ENCODE data around the gene HOXA10.

The HOXA10 gene

GRCh38 chr7:27133409-27134231 is 40.5 kb downstream of the HOXA10 start:
- H3K27ac Mint-ChIP-seq, result no peak overlapping the region
- H3K36me3 Mint-ChIP-seq, result no peaks in the 10 kb centered on the region
- H3K4me1 Mint-ChIP-seq, result peaks cover 16% of the 10 kb centered on the region
- no peaks in the 10 kb centered on the region for H3K9me3 Mint-ChIP-seq
- H3K27me3 Mint-ChIP-seq, result peaks cover 62% of the 10 kb centered on the region
- CTCF ChIA-PET, result no interaction called here
- DNase-seq, result no peak
- no peak overlapping the region for H3K4me3 Mint-ChIP-seq

GRCh38 chr7:27132978-27133377 is 41.1 kb downstream of the HOXA10 start:
- no peaks in the 10 kb centered on the region for H3K9me3 Mint-ChIP-seq
- H3K27me3 Mint-ChIP-seq, result peaks cover 60% of the 10 kb centered on the region
- CTCF ChIA-PET, result no interaction called here

GRCh38 chr7:27132214-27132613 is 41.9 kb downstream of the HOXA10 start:
- H3K4me3 Mint-ChIP-seq, result no peak overlapping the region
- no peaks in the 10 kb centered on the region for H3K9me3 Mint-ChIP-seq
- no peaks in the 10 kb centered on the region for H3K36me3 Mint-ChIP-seq
- peaks cover 54% of the 10 kb centered on the region for H3K27me3 Mint-ChIP-seq
- peaks cover 16% of the 10 kb centered on the region for H3K4me1 Mint-ChIP-seq
- no peak for DNase-seq
- H3K27ac Mint-ChIP-seq, result no peak overlapping the region
- CTCF ChIA-PET, result no interaction called here

More at GRCh38 chr7:27132978-27133377, 41.1 kb downstream of the HOXA10 start:
- no peak for DNase-seq
- Mint-ChIP-seq H3K4me1 (peaks cover 16% of the 10 kb centered on the region), H3K4me3 (no peak overlapping the region), H3K36me3 (no peaks in the 10 kb centered on the region), H3K27ac (no peak overlapping the region)

- H3K4me3 Mint-ChIP-seq, result peak overlapping the region; percentile 43
- DNase-seq, result no peak
- no peaks in the 10 kb centered on the region for H3K36me3 Mint-ChIP-seq
- peaks cover 50% of the 10 kb centered on the region for H3K27me3 Mint-ChIP-seq
- no peaks in the 10 kb centered on the region for H3K9me3 Mint-ChIP-seq
- no peak overlapping the region for H3K27ac Mint-ChIP-seq
- peaks cover 16% of the 10 kb centered on the region for H3K4me1 Mint-ChIP-seq
- CTCF ChIA-PET, result no interaction called here
Measured at GRCh38 chr7:27131390-27131819, 42.7 kb downstream of the HOXA10 start.

GRCh38 chr7:27130540-27131389 is 43.4 kb downstream of the HOXA10 start, which contains the start of gene HOXA4:
Gene HOXA4, minus strand, starts transcription at chr7:27130757. Its CDS starts 24 bp downstream, at chr7:27130733.
- CTCF ChIA-PET, result no interaction called here
- Mint-ChIP-seq H3K4me1 (peaks cover 16% of the 10 kb centered on the region), H3K4me3 (peak within 1 kb of the TSS; percentile 43), H3K36me3 (no peaks in the 10 kb centered on the region), H3K9me3 (no peaks in the 10 kb centered on the region), H3K27me3 (peaks cover 44% of the 10 kb centered on the region), H3K27ac (no peak within 1 kb of the TSS)
- DNase-seq, result peak; percentile 62

- H3K27me3 Mint-ChIP-seq, result peaks cover 44% of the 10 kb centered on the region
- H3K4me1 Mint-ChIP-seq, result peaks cover 12% of the 10 kb centered on the region
- no peaks in the 10 kb centered on the region for H3K36me3 Mint-ChIP-seq
- no peak overlapping the region for H3K27ac Mint-ChIP-seq
- DNase-seq, result no peak
- no peak overlapping the region for H3K4me3 Mint-ChIP-seq
- CTCF ChIA-PET, result interaction anchor here (1.6 kb wide), 1 partner anchor 20 kb away, joined by 4 read pairs; no protein-coding TSS in a partner anchor
- no peaks in the 10 kb centered on the region for H3K9me3 Mint-ChIP-seq
Measured at GRCh38 chr7:27129729-27130539, 44.2 kb downstream of the HOXA10 start.

- Mint-ChIP-seq H3K27ac (no peak overlapping the region), H3K4me3 (no peak overlapping the region)
Measured at GRCh38 chr7:27128776-27129728, 45.1 kb downstream of the HOXA10 start.

GRCh38 chr7:27128034-27128433 is 46.1 kb downstream of the HOXA10 start:
- no peak for DNase-seq
- H3K27ac Mint-ChIP-seq, result no peak overlapping the region
- no peaks in the 10 kb centered on the region for H3K9me3 Mint-ChIP-seq
- H3K4me3 Mint-ChIP-seq, result no peak overlapping the region
- H3K36me3 Mint-ChIP-seq, result no peaks in the 10 kb centered on the region
- CTCF ChIA-PET, result interaction anchor here (1.3 to 1.6 kb wide), 2 partner anchors 8 to 22 kb away, joined by 3 to 4 read pairs; no protein-coding TSS in a partner anchor
- no peaks in the 10 kb centered on the region for H3K4me1 Mint-ChIP-seq
- peaks cover 35% of the 10 kb centered on the region for H3K27me3 Mint-ChIP-seq

More at GRCh38 chr7:27128776-27129728, 45.1 kb downstream of the HOXA10 start:
- Mint-ChIP-seq H3K4me1 (peaks cover 4% of the 10 kb centered on the region), H3K36me3 (no peaks in the 10 kb centered on the region), H3K9me3 (no peaks in the 10 kb centered on the region), H3K27me3 (peaks cover 38% of the 10 kb centered on the region)
- CTCF ChIA-PET, result interaction anchor here (1.3 to 1.6 kb wide), 2 partner anchors 9 to 21 kb away, joined by 3 to 4 read pairs; no protein-coding TSS in a partner anchor
- DNase-seq, result no peak

- Mint-ChIP-seq H3K4me3 (no peak overlapping the region), H3K9me3 (no peaks in the 10 kb centered on the region), H3K4me1 (no peaks in the 10 kb centered on the region), H3K36me3 (no peaks in the 10 kb centered on the region), H3K27ac (no peak overlapping the region), H3K27me3 (peaks cover 33% of the 10 kb centered on the region)
- no peak for DNase-seq
- CTCF ChIA-PET, result no interaction called here
Measured at GRCh38 chr7:27126596-27127327, 47.4 kb downstream of the HOXA10 start.

GRCh38 chr7:27125986-27126394 is 48.1 kb downstream of the HOXA10 start:
- DNase-seq, result no peak
- Mint-ChIP-seq H3K27ac (no peak overlapping the region), H3K36me3 (no peaks in the 10 kb centered on the region), H3K4me3 (no peak overlapping the region), H3K27me3 (peaks cover 26% of the 10 kb centered on the region), H3K9me3 (no peaks in the 10 kb centered on the region), H3K4me1 (no peaks in the 10 kb centered on the region)
- CTCF ChIA-PET, result no interaction called here

- H3K27me3 Mint-ChIP-seq, result peaks cover 26% of the 10 kb centered on the region
- CTCF ChIA-PET, result no interaction called here
Measured at GRCh38 chr7:27124902-27125689, 49.0 kb downstream of the HOXA10 start.

More at GRCh38 chr7:27124902-27125689, 49.0 kb downstream of the HOXA10 start:
- Mint-ChIP-seq H3K9me3 (no peaks in the 10 kb centered on the region), H3K4me3 (no peak overlapping the region), H3K4me1 (no peaks in the 10 kb centered on the region), H3K36me3 (no peaks in the 10 kb centered on the region), H3K27ac (no peak overlapping the region)
- no peak for DNase-seq

Measured in activated naive CD4-positive, alpha-beta T cell treated with anti-CD3 and anti-CD28 coated beads, Interleukin-2, amount 10 ng/mL, durations not matched to agents 7 days and 5 days (primary cell).